Measurements from ENCODE around the gene DGKI.
A peak's percentile ranks its signal among the peaks of the same experiment; 100 is the strongest.

Gene DGKI

DNA sequence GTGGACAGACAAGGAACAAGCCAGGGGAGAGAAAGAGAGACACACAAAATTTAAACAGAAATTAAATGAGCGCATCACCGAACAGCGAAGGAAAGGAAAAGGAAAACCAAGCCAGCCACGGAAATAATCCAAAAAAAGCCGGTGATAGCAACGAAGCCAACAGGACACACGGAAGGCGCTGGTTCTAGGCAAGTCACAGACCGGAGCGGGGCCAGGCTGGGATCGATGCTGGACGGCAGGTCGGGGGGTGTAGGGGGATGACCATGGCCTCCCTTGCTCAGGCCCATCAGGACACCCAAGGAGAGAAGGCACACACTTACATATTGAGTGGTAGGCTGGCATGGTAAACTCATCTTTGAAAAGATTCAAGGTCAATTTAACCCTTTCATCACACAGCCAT is 300.8 kb downstream of the DGKI start:
- no peak for DNase-seq

DNA sequence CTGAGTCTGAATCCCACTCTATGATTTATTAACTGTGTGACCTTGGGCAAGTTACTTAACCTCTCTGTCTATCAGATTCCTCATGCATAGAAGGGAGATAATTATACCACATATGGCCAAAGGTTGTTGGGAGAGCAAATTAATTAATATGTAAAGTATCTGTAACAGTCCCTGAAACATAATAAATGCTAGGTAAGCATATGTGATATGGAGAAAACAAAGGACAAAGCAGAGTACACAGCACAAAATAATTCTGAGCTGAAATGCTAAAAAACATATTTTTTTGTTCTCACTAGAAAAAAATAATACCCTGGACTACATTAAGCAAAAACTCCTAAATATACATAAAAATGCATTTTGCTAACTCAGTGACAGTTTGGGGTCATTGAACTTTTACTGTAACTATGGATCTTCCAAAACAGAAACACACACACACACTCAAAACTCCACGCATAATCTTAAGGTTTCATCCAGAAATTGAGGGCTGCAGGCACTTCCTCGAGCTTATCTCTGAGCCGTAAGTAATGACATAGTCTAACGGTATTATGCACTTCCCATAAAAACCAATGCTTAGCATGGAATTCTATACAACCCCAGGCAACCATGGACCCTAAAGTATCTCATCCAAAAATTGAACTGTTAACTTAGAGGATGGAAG is 301.6 kb downstream of the DGKI start:
- no peak for DNase-seq

DNA sequence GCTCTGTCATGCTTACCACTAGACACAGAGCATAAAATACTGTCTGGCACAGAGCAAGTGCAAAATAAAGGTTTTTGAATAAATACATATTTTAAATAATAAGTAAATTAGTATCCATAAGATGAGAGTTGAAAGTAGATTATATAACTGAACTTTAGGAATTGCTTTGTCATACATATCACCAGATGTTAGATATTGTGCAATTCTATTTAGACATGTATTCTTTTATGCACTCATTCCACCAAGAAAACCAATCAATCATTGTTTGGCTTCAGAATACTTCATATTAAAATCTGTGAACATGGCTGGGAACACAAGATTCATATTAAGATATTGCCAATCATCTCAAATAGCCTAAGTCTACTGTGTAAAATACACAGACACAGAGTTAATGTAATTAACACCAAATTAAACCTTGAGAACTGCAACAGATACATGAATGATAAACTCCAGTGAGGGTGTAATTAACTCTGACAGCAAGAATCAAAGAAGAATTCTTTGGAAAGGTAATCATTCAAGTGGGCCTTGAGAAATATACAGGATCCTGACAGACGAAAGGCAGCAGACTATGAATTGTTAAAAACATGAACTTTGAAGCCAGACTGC is 302.2 kb downstream of the DGKI start:
- DNase-seq: no peak

DNA sequence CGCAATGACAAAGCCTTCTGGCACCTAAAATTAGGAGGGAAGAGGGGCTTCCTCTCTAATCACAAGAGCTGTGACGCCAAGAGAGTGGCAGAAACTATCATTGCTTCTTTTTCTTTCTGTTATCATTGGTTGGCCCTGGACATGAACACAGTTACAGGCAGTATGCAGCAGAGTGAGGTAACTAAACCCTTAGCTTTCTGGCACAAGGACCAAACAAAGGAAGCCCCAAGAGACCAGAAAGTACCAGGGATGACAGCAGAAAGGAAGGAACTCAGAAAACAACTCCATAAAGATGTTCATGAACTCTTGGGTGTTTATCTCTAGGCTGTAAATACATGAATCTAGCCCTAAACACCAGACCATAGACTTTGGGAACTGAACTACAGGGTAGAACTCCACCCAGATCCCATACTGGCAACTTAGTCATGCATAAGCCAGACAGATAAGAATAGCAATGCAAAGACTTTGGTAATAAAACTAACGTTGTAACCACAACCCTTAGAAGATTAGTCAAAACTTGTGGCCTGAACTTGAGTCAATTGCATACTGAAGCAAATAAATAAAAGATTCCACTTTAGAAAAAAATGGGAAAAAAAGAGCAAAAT is 307.6 kb downstream of the DGKI start:
- no peak for DNase-seq

DNA sequence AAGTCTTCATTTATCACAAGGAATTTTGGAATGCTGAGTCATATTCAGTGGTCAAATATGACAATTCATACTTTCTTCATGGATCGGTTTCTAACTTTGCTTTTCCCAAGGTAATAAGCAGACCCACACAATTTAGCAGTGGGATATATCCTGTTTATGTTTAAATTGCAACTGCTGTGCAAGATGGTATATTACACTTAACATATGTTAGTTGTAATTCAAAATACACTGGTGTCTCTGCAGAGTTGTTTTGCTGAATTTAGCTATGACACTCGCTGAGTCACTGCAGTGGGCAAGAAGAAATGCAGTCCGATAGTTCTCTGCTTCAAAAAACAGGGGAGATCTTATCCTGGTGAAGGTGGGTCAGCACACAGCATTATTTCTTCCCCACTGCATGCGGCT is 308.4 kb downstream of the DGKI start:
- no peak for DNase-seq

DNA sequence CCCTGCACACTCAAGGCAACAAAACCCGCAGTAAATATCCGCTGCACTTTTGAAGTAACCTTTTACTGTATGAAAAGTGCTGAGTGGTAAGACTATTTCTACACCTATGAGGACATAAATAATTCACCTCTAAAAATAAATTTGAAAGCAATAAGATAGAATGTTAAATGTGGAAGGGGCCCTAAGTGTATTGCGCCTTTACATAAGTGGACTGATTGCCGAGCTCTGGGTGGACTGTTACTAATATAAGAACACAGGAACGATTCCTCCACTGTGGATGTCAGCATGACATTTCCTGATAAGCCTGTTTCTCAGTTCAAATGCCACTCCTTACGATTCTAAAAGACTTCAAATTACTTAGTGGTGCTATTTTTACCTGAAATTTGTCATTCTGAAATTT is 311.2 kb downstream of the DGKI start:
- DNase-seq: no peak

DNA sequence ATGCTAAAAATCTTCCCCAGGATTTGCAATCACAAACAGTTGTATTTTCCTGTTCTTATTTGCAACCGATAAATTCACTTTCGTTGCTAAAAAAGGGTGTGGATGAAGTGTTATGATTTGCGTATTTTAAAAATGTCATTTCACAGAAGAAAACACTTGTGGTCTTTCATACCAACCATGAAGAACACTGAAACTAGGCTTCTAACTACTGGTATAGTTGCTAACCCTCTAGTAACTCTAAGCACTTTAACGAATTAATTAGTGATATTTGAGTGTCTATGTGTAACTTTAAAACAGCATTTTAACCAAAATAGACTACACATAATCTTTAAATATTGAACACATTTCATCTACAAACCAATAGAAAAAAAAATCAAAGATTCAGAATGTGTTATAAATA is 315.1 kb downstream of the DGKI start:
- DNase-seq: no peak

DNA sequence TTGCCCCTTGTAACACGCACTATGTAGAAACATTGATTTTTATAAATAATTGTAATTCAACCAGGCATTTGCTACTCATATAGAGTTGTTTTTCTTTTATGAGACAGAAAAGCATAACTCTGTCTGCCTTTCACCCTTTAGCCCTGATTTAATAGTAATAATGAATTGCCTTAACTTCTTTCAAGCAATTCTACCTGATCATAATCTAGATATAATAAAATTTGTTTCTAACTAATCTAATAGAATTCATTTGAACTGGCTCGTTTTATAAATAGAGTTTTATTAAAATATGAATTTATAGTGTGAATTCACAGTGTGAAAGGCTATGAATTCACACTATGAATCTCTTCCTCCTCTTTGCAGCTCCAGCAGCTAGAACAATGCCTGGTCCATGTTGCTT is 319.1 kb downstream of the DGKI start:
- no peak for DNase-seq

DNA sequence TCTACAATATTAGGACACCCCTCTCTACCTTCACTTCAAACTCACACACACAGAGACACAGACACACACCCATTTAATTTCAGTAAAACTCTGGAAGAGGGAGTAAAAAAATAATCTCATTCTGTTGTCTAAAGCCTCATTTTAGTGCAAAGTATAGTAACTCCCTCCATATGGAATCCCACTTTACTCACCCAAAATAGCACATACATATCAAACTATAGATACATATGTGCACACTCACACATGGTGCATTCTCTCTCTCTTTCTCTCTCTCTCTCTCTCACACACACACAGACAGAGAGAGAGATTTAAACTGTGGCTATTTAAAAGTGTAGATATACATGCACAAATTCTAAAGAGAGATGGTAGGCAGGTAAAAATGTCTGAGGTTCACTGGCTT is 323.6 kb downstream of the DGKI start:
- no peak for DNase-seq

DNA sequence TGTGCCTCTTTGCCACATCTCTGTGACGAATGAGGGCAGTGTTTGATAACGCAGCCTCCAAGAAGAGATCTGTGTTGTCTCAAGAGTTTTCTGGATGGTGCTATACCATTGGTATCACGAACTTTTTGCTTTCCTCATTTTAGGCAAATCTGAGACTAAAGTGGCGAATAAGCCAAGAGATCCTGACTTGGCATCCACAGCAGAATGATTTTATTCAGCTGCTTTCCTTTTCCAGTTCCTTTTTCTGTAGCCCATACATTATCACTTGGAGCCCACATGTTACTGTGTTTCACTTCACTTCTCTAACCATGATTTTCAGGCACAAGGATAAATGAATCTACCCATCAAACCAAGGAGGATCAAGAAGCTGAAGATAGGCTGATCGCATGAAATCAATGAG is 325.3 kb downstream of the DGKI start:
- DNase-seq: no peak

DNA sequence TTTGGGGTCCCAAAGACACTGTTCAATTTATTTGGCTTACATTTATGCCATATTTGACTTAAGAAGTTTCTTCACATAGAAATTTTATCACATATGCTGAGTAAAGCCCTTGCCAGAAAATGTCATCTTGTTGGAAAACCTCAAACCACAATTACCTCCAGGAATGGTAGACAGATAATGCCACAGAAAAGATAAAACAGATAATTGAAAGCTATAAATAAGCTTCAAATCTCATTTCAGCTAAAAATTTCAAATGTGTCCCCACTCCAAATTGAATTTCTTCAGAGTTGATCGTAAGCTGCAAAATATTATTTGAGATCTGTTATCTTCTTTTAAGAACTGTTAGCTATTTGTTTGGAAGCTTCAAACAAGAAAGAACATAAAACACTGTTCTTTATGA is 326.8 kb downstream of the DGKI start:
- DNase-seq: no peak

DNA sequence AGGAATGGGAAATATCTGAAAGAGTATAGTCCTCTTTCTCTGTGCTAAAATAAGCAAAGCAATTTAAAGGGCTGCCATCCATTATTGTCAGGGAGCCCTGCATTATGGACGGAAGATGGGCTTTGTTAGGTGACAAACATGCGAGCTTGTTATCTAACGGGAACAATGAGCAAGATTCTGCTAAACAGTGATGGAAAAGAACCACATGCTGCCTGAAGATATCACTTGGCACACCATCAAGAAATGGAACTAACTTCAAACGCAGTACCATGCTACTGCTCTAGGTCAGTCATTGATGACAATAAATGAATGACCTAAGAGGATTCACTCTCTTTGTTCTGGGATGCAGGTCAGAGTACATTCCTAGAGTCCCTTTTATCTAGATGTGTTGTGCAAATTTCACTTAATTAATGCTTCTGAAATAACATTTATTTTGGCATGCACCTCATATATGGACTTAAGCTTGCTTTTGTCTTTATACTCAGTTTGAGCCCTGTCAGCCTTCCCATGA is 327.5 kb downstream of the DGKI start:
- DNase-seq: no peak

DNA sequence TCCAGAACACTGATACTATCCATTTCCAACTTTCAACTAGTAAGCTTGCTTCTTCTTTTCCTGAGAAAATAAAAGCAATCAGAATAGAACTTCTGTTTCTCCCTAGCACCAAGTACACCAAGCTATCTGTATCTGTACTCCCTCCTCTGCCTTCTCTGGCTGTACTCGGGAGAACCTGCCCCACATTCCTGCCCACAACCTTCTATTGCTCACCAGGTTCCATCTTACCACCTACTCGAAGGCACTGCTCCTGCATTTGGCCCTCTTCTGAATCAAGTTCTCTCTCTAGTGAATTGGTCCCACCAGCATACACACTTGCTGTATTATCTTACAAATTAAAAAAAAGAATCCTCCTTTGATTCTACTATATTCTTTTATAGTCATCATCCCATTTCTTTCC is 333.7 kb downstream of the DGKI start:
- DNase-seq: peak in 6 of 56 donors; percentile 3 to 31 (median 8)

DNA sequence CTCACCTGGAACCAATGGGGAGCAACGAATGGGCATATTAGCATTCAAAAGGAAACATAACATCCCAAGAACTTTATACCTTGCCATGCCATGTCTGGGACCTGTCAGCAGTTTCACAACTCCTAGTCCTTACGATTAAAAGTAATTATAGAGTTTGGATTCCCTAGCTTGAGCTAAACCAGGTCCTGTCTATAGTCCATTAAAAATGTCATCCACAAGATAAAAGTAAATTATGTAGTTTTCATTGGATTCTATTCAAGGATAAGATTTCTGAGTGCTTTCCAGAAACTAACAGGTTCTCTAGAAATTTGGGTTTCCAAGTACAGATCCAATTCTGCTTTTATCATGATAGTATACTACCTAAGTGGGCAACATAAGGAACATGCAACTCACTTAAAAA is 339.7 kb downstream of the DGKI start:
- DNase-seq: no peak

DNA sequence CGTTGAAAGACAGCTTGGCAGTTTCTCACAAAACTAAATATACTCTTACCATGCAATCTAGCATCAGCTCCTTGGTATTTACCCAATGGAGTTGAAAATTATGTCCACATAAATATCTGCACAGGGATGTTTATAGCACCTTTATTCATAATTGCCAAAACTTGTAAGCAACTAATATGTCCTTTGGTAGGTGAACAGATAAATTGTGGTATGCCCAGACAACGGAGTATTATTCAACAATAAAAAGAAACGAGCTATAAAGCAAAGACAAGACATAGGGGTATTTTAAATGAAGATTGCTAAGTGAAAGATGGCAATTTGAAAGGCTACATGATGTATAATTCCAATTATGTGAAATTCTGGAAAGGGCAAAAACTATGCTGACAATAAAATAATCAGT is 340.7 kb downstream of the DGKI start:
- no peak for DNase-seq

DNA sequence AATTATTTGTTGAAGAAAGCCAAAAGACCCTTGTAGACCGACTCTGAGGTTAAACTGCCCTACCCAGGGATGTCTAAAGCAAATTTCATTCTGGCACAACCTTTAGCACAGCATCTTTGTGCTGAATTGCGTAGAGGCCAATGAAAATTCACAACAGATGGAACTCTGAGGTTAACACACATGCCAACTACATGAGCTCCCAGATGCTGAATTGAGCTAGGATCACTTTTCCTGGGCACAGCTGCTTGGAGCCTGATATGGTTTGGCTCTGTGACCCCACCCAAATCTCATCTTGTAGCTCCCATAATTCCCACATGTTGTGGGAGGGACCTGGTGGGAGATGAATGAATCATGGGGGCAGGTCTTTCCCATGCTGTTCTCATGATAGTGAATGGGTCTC is 345.2 kb downstream of the DGKI start:
- DNase-seq: no peak

DNA sequence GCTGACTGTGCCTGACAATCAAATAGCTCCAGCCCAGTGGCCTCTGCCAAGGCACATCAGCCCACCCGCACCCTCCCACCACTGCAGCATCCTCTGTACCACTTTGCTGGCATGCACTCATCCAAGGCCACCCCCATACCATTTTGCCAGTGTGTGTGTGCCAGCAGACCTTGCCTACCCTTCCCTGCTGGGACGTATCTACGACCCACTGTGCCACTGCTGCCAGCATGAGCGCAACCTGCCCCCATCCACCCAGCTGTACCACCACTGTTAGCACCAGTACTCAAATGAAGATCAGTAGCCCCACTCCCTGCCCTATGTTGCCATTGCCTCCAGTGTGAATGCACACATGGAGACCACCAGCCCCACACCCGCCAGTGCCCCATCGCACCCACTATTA is 353.9 kb downstream of the DGKI start:
- DNase-seq: no peak

DNA sequence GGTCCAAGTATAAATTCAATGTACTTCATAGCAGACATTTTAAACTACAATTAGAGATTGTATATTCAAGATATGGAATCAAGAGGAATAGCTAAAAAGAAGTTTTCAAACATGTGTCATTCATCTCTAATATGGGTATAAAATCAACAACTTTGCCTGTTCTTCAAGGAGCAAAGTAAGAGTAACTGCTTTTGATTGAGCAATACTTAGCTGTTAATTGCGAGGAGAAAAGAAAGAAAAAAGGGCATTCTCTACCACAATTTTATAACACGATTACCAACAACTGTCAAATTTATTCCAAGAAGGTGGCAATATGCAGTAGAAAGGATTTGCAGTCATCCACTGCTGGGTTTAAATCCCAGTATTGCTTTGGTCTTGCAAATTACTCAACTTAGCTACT is 356.9 kb downstream of the DGKI start:
- no peak for DNase-seq

DNA sequence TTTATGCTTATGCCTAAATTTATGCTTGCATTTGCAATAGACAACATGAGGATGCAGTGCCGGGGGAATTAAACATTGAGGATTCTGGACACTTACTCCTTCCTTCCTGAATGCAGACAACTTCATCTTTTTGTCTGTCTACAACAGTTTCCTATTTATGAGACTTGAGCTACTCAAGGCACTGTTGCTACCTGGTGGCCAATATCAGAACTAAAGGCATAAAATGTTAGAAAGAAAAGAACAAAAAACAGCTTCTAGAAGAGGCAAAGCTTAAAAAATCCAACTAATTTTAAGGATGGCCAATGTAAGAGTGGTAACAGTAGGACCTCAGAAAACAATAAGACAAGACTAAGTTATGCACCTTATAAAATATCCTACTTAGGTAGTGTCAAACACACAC is 358.7 kb downstream of the DGKI start:
- DNase-seq: no peak

DNA sequence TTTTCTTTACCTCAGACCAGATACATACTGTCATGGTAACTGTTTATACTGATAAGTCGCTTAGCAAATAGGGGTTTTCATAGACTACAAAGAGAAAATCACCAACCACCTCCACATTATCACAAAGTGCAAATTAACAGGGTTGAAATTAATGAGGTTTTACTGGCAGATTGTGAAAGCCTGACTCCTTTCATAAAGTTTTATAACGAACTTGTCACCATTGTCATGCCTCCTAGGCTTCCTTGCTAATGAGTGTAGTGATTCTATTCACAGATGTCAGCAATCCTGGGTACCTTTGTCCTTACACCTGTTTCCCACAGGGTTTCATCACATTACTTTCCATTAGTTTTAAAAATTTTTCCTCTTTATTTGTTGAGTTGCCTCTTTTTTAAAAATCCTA is 361.0 kb downstream of the DGKI start:
- no peak for DNase-seq

DNA sequence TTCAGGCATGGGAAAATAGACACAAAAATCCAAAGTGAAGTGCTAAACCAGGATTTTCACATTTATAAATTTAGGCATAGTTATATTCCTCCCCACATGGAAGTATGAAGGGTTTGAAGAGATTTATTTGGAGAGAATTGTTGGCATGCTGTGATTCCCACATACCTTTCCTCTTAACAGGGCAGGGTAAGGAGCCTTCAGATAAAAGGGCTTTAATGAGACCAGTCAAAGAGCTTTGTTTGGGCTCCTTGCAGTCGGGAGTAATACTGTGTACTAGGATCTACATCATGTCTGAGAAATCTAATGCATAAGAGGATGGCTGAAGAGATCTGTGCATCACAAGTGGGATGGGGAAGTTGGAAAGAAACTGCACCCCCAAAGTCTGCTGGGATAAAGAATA is 362.4 kb downstream of the DGKI start:
- no peak for DNase-seq

DNA sequence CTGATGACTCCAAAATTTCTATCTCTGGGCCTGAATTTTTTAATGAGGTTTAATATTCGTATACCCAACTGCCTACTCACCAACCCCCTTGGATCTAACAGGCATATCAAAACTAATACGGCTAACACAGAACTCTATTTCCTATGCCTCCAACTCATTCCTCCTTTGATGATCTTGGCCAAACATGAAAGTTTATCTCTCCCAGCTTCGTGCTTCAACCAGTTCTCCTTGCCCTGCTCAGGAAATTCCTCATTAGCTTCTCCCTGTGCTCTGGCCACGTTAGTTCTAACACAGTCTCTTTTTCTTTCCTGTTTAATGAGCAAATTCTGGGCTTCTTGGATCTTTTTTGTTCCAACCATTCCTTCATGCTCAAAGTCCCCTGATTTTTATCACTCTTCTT is 364.3 kb downstream of the DGKI start:
- DNase-seq: no peak

DNA sequence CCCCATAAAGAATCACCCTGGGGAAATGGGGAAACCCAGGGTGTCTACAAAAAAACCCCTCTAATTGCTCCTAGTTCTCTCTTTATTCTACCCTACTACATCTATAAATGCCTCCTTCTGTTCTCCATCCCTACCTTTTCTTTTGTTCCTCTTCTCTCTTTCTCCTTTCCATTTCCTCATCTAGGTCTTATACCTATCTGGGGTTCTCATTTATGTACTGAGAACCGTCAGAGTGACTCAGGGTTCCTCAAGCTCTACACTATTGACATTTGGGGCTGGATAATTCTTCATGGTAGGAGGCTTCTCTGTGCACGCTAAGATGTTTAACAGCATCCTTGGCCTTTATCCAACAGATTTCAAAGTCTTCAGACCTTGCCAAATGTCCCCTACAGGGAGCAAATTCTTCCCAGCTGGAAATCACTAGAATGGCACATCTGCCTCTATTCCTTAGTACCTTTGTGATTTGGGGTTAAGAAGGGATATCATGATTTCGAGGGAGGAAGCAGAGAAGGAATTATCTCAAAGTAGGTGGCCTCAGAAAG is 365.9 kb downstream of the DGKI start:
- no peak for DNase-seq
